Neural progenitor cell (in vitro differentiated cells): ENCODE measurements around the gene CYLD. TPM values are rescaled to one million over a fixed set of nuclear protein-coding genes. Genes with fewer than 3 reads are reported as not detected.

ENCODE experiments used
- DNase-seq: peaks from one replicate; pipeline ENCODE4 v3.0.0-alpha.2; 2016; ENCODE audit warnings: low spot score
- H2AFZ ChIP-seq: fragments of 200-600 bp; sonication (generic); replicated peaks from 2 replicates; pipeline ENCODE4 v1.6.1; 2016; ENCODE audit warnings: antibody characterized with exemption
- H3F3A ChIP-seq: fragments of 200-600 bp; sonication (generic); 2 replicates; pipeline ENCODE4 v1.6.1; 2016; ENCODE audit warnings: antibody characterized with exemption, low read depth
- H3K27ac ChIP-seq: fragments of 200-600 bp; sonication (generic); 2 replicates; pipeline ENCODE4 v1.5.1; 2016; ENCODE audit warnings: mild to moderate bottlenecking
- H3K27me3 ChIP-seq: fragments of 200-600 bp; sonication (generic); 2 replicates; pipeline ENCODE4 v1.6.1; 2016; ENCODE audit warnings: mild to moderate bottlenecking, moderate library complexity
- H3K36me3 ChIP-seq: fragments of 200-600 bp; sonication (generic); 2 replicates; pipeline ENCODE4 v1.5.1; 2016
- H3K4me1 ChIP-seq: fragments of 200-600 bp; sonication (generic); 2 replicates; pipeline ENCODE4 v1.6.1; 2016; ENCODE audit warnings: mixed run types
- H3K4me2 ChIP-seq: fragments of 200-600 bp; sonication (generic); 2 replicates; pipeline ENCODE4 v1.6.1; 2016
- H3K4me3 ChIP-seq: fragments of 200-600 bp; sonication (generic); 2 replicates; pipeline ENCODE4 v1.5.1; 2016
- H3K79me2 ChIP-seq: fragments of 200-600 bp; sonication (generic); 2 replicates; pipeline ENCODE4 v1.6.1; 2016; ENCODE audit warnings: low read depth
- H3K9ac ChIP-seq: fragments of 200-600 bp; sonication (generic); 2 replicates; pipeline ENCODE4 v1.6.1; 2016
- H3K9me3 ChIP-seq: fragments of 200-600 bp; sonication (generic); 2 replicates; pipeline ENCODE4 v1.5.1; 2016; ENCODE audit warnings: low read depth
- H4K20me1 ChIP-seq: fragments of 200-600 bp; sonication (generic); 2 replicates; pipeline ENCODE4 v1.6.1; 2016; ENCODE audit warnings: low read depth
- H3K27ac Mint-ChIP-seq: 3 replicates; pipeline ENCODE4 v1.8.0; 2021; ENCODE audit warnings: mixed read lengths
- H3K27me3 Mint-ChIP-seq: 2 replicates; pipeline ENCODE4 v1.8.0; 2022; ENCODE audit warnings: low read depth, mild to moderate bottlenecking, inconsistent platforms, moderate library complexity, mixed read lengths; ENCODE audit not compliant: insufficient read depth
- H3K36me3 Mint-ChIP-seq: 3 replicates; pipeline ENCODE4 v1.8.0; 2021; ENCODE audit warnings: mixed read lengths
- H3K4me1 Mint-ChIP-seq: 3 replicates; pipeline ENCODE4 v1.8.0; 2021; ENCODE audit warnings: mixed read lengths
- H3K4me3 Mint-ChIP-seq: 3 replicates; pipeline ENCODE4 v1.8.0; 2021; ENCODE audit warnings: mild to moderate bottlenecking, moderate library complexity, mixed read lengths
- H3K9me3 Mint-ChIP-seq: 3 replicates; pipeline ENCODE4 v1.8.0; 2020; ENCODE audit warnings: mixed read lengths
- EZH2 ChIP-seq: fragments of 200-600 bp; sonication (generic); IDR thresholded peaks from 2 replicates; pipeline ENCODE4 v1.6.1; 2017; ENCODE audit warnings: antibody characterized with exemption, mild to moderate bottlenecking, moderate library complexity
- EZH2phosphoT487 ChIP-seq: fragments of 200-600 bp; sonication (generic); IDR thresholded peaks from 2 replicates; pipeline ENCODE4 v1.6.1; 2017; ENCODE audit warnings: antibody characterized with exemption
- total RNA-seq: library from RNA; depleted of rRNA; stranded (reverse); fragments of >200 nt; gene quantifications from 2 replicates; pipeline ENCODE4 v1.2.3, GENCODE V29; 2015; ENCODE audit warnings: low replicate concordance
- TF ChIP-seq, protein P1 (sequence below): fragments of 200-600 bp; sonication (generic); IDR thresholded peaks from 2 replicates; pipeline ENCODE4 v1.5.1; 2017; ENCODE audit warnings: antibody characterized with exemption, mild to moderate bottlenecking

Gene CYLD
- total RNA-seq, 1 donor from 2014 or later = 22.0 TPM

DNA sequence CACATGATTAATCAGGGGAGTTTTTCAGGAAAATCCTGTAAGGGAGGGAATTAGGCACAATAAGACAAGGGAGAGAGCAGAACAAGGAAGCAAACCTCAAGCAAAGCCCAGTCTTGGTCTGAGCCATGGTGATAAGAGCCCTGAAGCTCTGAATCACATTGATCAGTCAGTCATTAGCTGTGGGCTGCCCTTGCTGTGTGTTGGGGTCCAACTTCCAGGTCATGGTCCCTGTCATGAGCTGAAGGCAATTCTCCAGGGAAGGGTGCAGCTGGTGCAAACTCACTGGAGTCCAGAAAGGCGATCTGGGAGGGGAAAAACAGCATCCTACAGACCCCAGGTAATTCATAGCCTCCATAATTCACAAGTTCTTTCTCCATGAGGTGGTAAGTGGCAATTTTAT is 89.9 kb downstream of the CYLD start:
- no peak overlapping the region for H3K4me3 ChIP-seq
- H3F3A ChIP-seq = no peaks in the 10 kb centered on the region
- H4K20me1 ChIP-seq = no peaks in the 10 kb centered on the region
- H3K9me3 Mint-ChIP-seq = peaks cover 6% of the 10 kb centered on the region
- no peak overlapping the region for H3K27ac Mint-ChIP-seq
- H3K27ac ChIP-seq = no peak overlapping the region
- peaks cover 8% of the 10 kb centered on the region for H3K9me3 ChIP-seq
- no peak overlapping the region for H3K4me2 ChIP-seq
- TF ChIP-seq EZH2 = no peak
- TF ChIP-seq EZH2phosphoT487 = no peak
- H3K27me3 ChIP-seq = no peaks in the 10 kb centered on the region
- no peak overlapping the region for H3K4me3 Mint-ChIP-seq
- no peak for DNase-seq
- H3K36me3 ChIP-seq = no peaks in the 10 kb centered on the region
- no peak overlapping the region for H3K9ac ChIP-seq
- H3K36me3 Mint-ChIP-seq = no peaks in the 10 kb centered on the region
- no peaks in the 10 kb centered on the region for H3K79me2 ChIP-seq
- H3K4me1 ChIP-seq = peaks cover 9% of the 10 kb centered on the region
- H3K4me1 Mint-ChIP-seq = peaks cover 9% of the 10 kb centered on the region
- no peak overlapping the region for H2AFZ ChIP-seq
- peaks cover 8% of the 10 kb centered on the region for H3K27me3 Mint-ChIP-seq

DNA sequence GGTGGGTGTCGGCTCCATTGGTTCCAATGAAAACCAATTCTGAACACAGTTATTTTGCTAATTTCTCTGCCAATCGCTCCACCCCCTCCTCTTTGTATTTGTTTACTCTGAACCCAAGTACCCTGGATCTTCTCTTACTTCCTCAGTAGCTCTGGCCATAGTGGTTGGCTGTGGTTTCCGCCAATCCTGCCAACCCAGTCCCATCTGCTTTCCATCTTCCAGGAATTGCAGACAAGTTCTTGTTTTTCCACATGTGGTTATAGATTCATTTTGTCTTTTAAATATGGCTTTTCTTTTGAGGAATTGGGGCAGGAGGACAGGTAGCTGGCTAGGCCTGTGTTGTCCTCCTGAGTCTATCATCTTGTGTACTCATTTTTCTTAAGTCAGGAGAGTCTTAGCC is 92.0 kb downstream of the CYLD start:
- H3K27ac Mint-ChIP-seq = no peak overlapping the region
- no peak overlapping the region for H3K4me3 Mint-ChIP-seq
- peaks cover 10% of the 10 kb centered on the region for H3K27me3 Mint-ChIP-seq
- no peak overlapping the region for H3K4me2 ChIP-seq
- H3K36me3 ChIP-seq = no peaks in the 10 kb centered on the region
- peaks cover 10% of the 10 kb centered on the region for H3K4me1 Mint-ChIP-seq
- H3K9me3 ChIP-seq = peaks cover 8% of the 10 kb centered on the region
- no peaks in the 10 kb centered on the region for H3K27me3 ChIP-seq
- TF ChIP-seq EZH2 = no peak
- TF ChIP-seq, protein P1, sequence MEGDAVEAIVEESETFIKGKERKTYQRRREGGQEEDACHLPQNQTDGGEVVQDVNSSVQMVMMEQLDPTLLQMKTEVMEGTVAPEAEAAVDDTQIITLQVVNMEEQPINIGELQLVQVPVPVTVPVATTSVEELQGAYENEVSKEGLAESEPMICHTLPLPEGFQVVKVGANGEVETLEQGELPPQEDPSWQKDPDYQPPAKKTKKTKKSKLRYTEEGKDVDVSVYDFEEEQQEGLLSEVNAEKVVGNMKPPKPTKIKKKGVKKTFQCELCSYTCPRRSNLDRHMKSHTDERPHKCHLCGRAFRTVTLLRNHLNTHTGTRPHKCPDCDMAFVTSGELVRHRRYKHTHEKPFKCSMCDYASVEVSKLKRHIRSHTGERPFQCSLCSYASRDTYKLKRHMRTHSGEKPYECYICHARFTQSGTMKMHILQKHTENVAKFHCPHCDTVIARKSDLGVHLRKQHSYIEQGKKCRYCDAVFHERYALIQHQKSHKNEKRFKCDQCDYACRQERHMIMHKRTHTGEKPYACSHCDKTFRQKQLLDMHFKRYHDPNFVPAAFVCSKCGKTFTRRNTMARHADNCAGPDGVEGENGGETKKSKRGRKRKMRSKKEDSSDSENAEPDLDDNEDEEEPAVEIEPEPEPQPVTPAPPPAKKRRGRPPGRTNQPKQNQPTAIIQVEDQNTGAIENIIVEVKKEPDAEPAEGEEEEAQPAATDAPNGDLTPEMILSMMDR = no peak
- no peak for TF ChIP-seq EZH2phosphoT487
- no peaks in the 10 kb centered on the region for H3K36me3 Mint-ChIP-seq
- DNase-seq = no peak
- H3K4me3 ChIP-seq = no peak overlapping the region
- H3K27ac ChIP-seq = no peak overlapping the region
- H2AFZ ChIP-seq = no peak overlapping the region
- peaks cover 6% of the 10 kb centered on the region for H3K9me3 Mint-ChIP-seq
- peaks cover 9% of the 10 kb centered on the region for H3K4me1 ChIP-seq
- H4K20me1 ChIP-seq = no peaks in the 10 kb centered on the region
- no peak overlapping the region for H3K9ac ChIP-seq
- H3F3A ChIP-seq = no peaks in the 10 kb centered on the region
- H3K79me2 ChIP-seq = no peaks in the 10 kb centered on the region

DNA sequence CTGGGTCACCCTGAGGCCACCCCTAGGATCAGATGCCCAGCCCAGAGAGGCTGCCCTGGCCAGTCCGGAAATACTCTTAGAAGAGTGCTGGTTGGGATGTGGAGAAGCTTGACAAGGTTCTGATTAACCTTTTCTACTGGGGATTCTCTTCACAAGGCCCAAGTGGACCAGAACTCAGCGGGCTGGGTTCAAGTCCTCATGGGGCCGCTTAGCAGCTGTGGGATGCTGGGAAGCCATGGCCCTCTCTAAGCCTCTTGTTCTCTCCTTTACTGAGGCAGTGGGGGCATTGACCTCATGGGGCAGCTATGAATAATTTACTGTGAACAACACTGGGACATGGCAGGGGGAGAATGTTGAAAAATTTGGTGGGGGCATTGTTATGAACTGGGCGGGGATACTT is 92.8 kb downstream of the CYLD start:
- H3K27ac Mint-ChIP-seq = no peak overlapping the region
- H3K9me3 Mint-ChIP-seq = peaks cover 6% of the 10 kb centered on the region
- peaks cover 10% of the 10 kb centered on the region for H3K27me3 Mint-ChIP-seq
- Histone ChIP-seq H3K9me3 (peaks cover 8% of the 10 kb centered on the region), H3K27ac (no peak overlapping the region), H4K20me1 (no peaks in the 10 kb centered on the region), H3K4me3 (no peak overlapping the region), H3K79me2 (no peaks in the 10 kb centered on the region), H3K4me1 (peaks cover 9% of the 10 kb centered on the region), H3K27me3 (no peaks in the 10 kb centered on the region), H3F3A (no peaks in the 10 kb centered on the region), H3K4me2 (no peak overlapping the region), H3K36me3 (no peaks in the 10 kb centered on the region), H3K9ac (no peak overlapping the region), H2AFZ (no peak overlapping the region)
- no peak for DNase-seq
- no peak overlapping the region for H3K4me3 Mint-ChIP-seq
- TF ChIP-seq, protein P1 = no peak
- no peak for TF ChIP-seq EZH2
- H3K4me1 Mint-ChIP-seq = peaks cover 10% of the 10 kb centered on the region
- no peaks in the 10 kb centered on the region for H3K36me3 Mint-ChIP-seq

DNA sequence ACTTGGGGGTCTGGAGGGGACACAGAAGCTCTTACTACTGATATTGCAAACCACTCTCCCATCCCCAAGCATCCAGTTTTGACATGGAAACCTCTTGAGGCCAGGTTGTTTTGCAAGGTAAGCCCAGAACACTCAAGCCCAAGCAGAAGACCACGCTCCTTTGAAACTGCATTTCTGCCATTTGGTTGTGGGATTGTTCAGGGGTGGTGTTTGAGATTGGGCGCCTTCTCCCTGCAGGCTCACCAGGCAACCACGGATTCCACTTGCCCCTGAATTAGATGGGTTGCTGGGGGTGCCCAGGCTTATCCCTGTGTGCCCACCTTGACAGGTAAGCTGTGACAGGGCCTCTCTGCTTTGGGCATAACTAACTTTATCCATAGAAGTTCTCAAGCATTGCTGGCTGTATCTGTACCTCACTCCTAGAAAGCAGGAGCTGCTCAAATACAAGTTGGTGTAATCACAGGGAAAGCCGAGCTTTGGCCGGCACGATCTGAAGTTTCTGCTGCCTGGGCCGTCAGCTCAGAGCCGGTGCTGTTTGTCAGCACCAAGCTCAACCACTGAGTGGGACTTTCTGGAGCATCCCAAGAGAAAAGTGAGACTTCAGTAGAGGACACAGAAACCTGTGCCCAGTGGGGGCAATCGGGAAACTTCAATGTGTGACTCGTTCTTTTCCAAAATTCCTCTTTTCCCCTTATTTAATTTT is 93.6 kb downstream of the CYLD start:
- peaks cover 7% of the 10 kb centered on the region for H3K27me3 ChIP-seq
- H3K4me2 ChIP-seq = peak overlapping the region; percentile 8
- H4K20me1 ChIP-seq = no peaks in the 10 kb centered on the region
- H3K36me3 Mint-ChIP-seq = no peaks in the 10 kb centered on the region
- DNase-seq = no peak
- TF ChIP-seq, protein P1 = no peak
- no peak overlapping the region for H3K4me3 Mint-ChIP-seq
- H3K4me1 Mint-ChIP-seq = peaks cover 10% of the 10 kb centered on the region
- H3K27ac ChIP-seq = no peak overlapping the region
- H3K27me3 Mint-ChIP-seq = peaks cover 14% of the 10 kb centered on the region
- peaks cover 6% of the 10 kb centered on the region for H3K9me3 Mint-ChIP-seq
- H3K27ac Mint-ChIP-seq = no peak overlapping the region
- H3K79me2 ChIP-seq = no peaks in the 10 kb centered on the region
- no peak overlapping the region for H3K9ac ChIP-seq
- peaks cover 8% of the 10 kb centered on the region for H3K9me3 ChIP-seq
- no peaks in the 10 kb centered on the region for H3F3A ChIP-seq
- H3K36me3 ChIP-seq = no peaks in the 10 kb centered on the region
- H2AFZ ChIP-seq = no peak overlapping the region
- no peak overlapping the region for H3K4me3 ChIP-seq
- peaks cover 9% of the 10 kb centered on the region for H3K4me1 ChIP-seq
